Measurements from ENCODE around the gene SAMHD1. TPM values are rescaled to one million over a fixed set of nuclear protein-coding genes. Genes with fewer than 3 reads are reported as not detected.

The SAMHD1 gene
- total and polyA plus RNA-seq, 2 of the 8 experiments (the other 6 are each of a cell fraction or from before 2014, with no cell fraction given) = 22.0 to 37.1 TPM

DNA sequence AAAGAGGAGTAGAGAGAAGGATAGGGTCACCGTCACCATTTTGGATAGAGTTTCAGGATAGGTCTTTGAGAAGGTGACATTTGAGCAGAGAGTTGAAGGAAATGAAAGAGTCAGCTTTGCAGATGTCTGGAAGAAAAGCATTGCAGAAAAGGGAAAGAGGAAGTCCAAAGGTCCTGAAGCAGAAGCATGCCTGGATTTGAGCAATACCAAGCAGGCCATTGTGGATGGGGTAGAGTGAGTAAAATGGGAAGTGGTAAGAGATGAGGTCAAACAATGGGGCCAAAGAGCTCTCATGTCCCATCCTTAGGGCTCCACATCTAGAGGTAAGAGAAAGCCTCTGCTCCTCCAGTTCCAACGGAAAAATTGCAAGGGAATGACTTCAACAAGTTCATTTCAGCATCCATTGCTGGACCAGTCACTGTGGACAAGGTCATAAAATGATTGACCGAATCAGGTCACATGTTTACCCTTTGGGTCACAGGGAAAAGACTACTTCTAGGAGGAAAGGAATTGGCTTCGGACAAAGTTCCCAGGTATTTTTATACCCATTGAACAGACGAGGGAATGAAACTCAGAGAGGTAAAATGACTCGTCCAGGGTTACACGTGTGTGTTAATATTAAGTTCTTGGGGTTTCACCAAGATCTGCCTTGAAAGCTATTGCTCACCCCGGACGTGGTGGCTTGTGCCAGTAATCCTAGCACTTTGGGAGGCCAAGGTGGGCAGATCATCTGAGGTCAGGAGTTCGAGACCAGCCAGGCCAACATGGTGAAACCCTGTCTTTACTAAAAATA, 6.6 kb upstream of the SAMHD1 start:
- Histone ChIP-seq H2BK15ac (ENCODE audit: low read length) (no peak overlapping the region), H3K23ac (ENCODE audit: insufficient read length) (no peak overlapping the region), H3K18ac (ENCODE audit: extremely low read depth, low read length) (no peak overlapping the region), H3K23me2 (ENCODE audit: low read depth, low read length) (no peaks in the 10 kb centered on the region), H2BK120ac (replicated peaks; ENCODE audit: low read depth, low read length) (no peak overlapping the region), H2BK12ac (ENCODE audit: low read depth, low read length) (no peak overlapping the region), H3K14ac (ENCODE audit: insufficient read length) (no peak overlapping the region), H3K79me1 (ENCODE audit: low read depth, low read length) (no peaks in the 10 kb centered on the region), H3K4me3 (ENCODE audit: extremely low read depth in 1 of 4, insufficient read depth in 2 of 4, low read depth in 3 of 4, low read length in 4 of 4) (no peak overlapping the region), H2AFZ (ENCODE audit: low read length) (peak overlapping the region; percentile 35; the same call in 1 of the 2 replicates), H4K8ac (ENCODE audit: extremely low read depth, insufficient read depth, low read length) (no peak overlapping the region), H3K27me3 (replicated peaks in 1 of 4; ENCODE audit: control insufficient read depth in 3 of 4, extremely low read depth in 1 of 4, insufficient read depth in 3 of 4, low read length in 3 of 4) (peaks cover 0 to 2% (median 0%) of the 10 kb centered on the region in 4 experiments; a peak in 1 of 7 replicates), H4K5ac (ENCODE audit: insufficient read length, low read depth, low read length) (no peak overlapping the region), H3K4me2 (ENCODE audit: insufficient read depth in 1 of 2, low read depth in 2 of 2, low read length in 2 of 2) (no peak overlapping the region), H3K79me2 (ENCODE audit: control insufficient read depth in 1 of 2, insufficient read depth in 2 of 2, low read length in 2 of 2) (no peaks in the 10 kb centered on the region), H2AK5ac (ENCODE audit: low read depth, low read length) (no peak overlapping the region), H3K27ac (ENCODE audit: low read depth, low read length) (no peak overlapping the region), H4K91ac (replicated peaks; ENCODE audit: insufficient read length, low read length) (no peak overlapping the region), H3K4ac (replicated peaks; ENCODE audit: insufficient read length, low read depth, low read length) (no peak overlapping the region), H4K20me1 (replicated peaks in 1 of 2; ENCODE audit: control insufficient read depth in 1 of 2, insufficient read depth in 2 of 2, low read length in 2 of 2) (no peaks in the 10 kb centered on the region), H3K9ac (replicated peaks in 1 of 4; ENCODE audit: extremely low read depth in 1 of 4, low read depth in 3 of 4, low read length in 3 of 4) (no peak overlapping the region), H2BK5ac (ENCODE audit: low read depth, low read length) (no peak overlapping the region), H3K36me3 (ENCODE audit: control insufficient read depth in 2 of 4, insufficient read depth in 4 of 4, low read length in 3 of 4) (no peaks in the 10 kb centered on the region), H3K9me3 (ENCODE audit: insufficient read depth in 2 of 2, low read depth in 1 of 2, low read length in 1 of 2) (peaks cover 10% of the 10 kb centered on the region in 2 experiments; a peak in 3 of 4 replicates), H3K4me1 (replicated peaks in 1 of 4; ENCODE audit: control insufficient read depth in 3 of 4, insufficient read depth in 4 of 4, low read length in 3 of 4) (no peaks in the 10 kb centered on the region), H2BK20ac (ENCODE audit: low read length) (no peak overlapping the region), H3K56ac (replicated peaks; ENCODE audit: insufficient read length, low read depth, low read length) (no peak overlapping the region)
- POLR2A ChIA-PET (ENCODE audit: partially characterized antibody) = no interaction called here
- TF ChIP-seq SIRT6 (IDR thresholded peaks at IDR 0.05; ENCODE audit: low read length) (no peak), CREB1 (IDR thresholded peaks at IDR 0.05) (no peak), RBBP5 (IDR thresholded peaks at IDR 0.05; ENCODE audit: borderline replicate concordance, low read depth, low read length) (no peak), EZH2 (IDR thresholded peaks at IDR 0.05; ENCODE audit: low read depth, low read length, severe bottlenecking) (no peak), RNF2 (IDR thresholded peaks at IDR 0.05; ENCODE audit: borderline replicate concordance, low read depth, low read length, missing control alignments, poor library complexity, severe bottlenecking) (no peak)
- TF ChIP-seq, protein P1, sequence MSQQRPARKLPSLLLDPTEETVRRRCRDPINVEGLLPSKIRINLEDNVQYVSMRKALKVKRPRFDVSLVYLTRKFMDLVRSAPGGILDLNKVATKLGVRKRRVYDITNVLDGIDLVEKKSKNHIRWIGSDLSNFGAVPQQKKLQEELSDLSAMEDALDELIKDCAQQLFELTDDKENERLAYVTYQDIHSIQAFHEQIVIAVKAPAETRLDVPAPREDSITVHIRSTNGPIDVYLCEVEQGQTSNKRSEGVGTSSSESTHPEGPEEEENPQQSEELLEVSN (IDR thresholded peaks at IDR 0.05) = no peak
- DNase-seq (ENCODE audit: low read depth in 1 of 2, low spot score in 2 of 2) (no peak), FAIRE-seq (no peak)
- WGBS, 2 experiments (ENCODE audit: extremely low coverage in 1 of 2, insufficient coverage in 1 of 2, insufficient read length in 1 of 2, insufficient replicate concordance in 2 of 2, low coverage in 1 of 2, low lambda C conversion rate in 2 of 2, missing lambda C conversion rate in 1 of 2) = 92% methylated on average over 10 of the region's 10 CpGs; no CpG with 5 or more reads in 1 of the 2 experiments
- CTCF ChIA-PET (ENCODE audit: partially characterized antibody) = interaction anchor here (1.0 kb wide), 1 partner anchor 17 kb away, joined by 3 read pairs; no protein-coding TSS in a partner anchor
